ENCODE results near the gene XPO6.
A peak's percentile ranks its signal among the peaks of the same experiment; 100 is the strongest.
"Not testable (repeated sequence)": the region's sequence is repeated elsewhere in the genome, so short reads cannot be mapped to it uniquely, and the experiment has no call there.

Gene XPO6, protein sequence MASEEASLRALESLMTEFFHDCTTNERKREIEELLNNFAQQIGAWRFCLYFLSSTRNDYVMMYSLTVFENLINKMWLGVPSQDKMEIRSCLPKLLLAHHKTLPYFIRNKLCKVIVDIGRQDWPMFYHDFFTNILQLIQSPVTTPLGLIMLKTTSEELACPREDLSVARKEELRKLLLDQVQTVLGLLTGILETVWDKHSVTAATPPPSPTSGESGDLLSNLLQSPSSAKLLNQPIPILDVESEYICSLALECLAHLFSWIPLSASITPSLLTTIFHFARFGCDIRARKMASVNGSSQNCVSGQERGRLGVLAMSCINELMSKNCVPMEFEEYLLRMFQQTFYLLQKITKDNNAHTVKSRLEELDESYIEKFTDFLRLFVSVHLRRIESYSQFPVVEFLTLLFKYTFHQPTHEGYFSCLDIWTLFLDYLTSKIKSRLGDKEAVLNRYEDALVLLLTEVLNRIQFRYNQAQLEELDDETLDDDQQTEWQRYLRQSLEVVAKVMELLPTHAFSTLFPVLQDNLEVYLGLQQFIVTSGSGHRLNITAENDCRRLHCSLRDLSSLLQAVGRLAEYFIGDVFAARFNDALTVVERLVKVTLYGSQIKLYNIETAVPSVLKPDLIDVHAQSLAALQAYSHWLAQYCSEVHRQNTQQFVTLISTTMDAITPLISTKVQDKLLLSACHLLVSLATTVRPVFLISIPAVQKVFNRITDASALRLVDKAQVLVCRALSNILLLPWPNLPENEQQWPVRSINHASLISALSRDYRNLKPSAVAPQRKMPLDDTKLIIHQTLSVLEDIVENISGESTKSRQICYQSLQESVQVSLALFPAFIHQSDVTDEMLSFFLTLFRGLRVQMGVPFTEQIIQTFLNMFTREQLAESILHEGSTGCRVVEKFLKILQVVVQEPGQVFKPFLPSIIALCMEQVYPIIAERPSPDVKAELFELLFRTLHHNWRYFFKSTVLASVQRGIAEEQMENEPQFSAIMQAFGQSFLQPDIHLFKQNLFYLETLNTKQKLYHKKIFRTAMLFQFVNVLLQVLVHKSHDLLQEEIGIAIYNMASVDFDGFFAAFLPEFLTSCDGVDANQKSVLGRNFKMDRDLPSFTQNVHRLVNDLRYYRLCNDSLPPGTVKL

GRCh38 chr16:28211758-28212531, at the start of gene XPO6:
TSS of gene XPO6 (minus strand) at chr16:28211965. CDS start at chr16:28211368, 597 bp downstream.
- peak; percentile 84 to 88 for DNase-seq

- DNase-seq = no peak
Observed at GRCh38 chr16:28260193-28260592, 48.4 kb upstream of the XPO6 start.

- DNase-seq = no peak
Observed at GRCh38 chr16:28259781-28260150, 48.0 kb upstream of the XPO6 start.

- DNase-seq = no peak
Observed at GRCh38 chr16:28259091-28259780, 47.5 kb upstream of the XPO6 start.

DNA sequence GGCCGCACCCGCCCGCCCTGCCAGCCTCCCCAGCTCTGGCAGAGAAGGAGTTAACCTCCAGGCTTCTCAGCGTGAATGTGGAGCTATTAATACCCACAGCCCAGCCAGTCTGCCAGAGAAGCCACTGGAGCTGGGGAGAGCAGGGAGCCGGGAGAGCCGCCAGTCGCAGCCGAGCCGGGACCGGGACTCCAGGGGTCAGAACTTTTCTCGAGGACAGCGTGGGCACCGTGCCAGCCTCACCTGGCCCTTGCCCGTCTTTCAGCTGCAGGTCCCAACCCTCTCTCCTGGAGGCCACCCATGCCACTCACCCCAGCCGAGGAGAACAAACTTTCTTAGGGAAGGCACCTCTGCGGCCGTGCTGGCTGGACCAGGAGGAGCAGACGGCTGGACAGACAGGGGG, 46.8 kb upstream of the XPO6 start:
- no peak for DNase-seq

DNA sequence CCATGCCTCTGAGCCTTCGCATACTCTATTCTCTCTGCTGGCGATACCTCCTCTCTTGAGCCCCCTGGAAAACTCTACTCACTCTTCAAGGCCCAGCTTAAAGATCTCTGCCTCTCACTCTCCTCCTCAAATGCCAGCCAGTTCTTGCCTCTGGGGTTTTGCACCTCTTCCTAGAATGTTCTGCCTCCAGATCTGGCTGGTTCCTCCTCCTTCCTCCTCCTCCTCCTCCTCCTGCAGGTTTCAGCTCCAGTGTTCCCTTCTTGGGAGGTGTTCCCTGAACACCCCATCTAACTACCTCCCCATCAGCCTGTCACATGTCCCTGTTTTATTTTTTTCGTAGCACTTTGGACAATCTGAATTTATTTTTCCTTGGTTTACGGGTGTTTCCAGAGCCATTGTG, 45.5 kb upstream of the XPO6 start:
- no peak for DNase-seq

DNA sequence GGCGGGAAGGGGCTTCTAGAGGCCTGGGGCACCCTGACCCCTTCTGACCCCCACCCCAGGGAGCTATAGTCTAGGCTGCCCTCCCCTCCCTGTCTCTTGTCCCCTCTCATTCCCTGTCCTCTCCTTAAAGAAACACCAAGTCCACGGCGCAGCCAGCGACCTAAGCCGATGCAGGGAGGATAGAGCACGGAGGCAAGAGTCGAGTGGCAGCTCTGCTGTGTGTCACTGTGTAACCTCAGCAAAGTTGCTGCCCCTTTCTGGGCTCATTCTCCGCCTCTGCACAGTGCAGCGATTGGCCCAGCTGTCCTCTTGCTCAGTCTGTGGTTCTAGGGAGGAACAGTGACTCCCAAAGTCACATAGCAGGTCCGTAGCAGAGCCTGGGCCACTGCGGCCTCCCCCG, 44.1 kb upstream of the XPO6 start:
- DNase-seq = no peak

- DNase-seq = no peak
Observed at GRCh38 chr16:28254158-28254557, 42.4 kb upstream of the XPO6 start.

DNA sequence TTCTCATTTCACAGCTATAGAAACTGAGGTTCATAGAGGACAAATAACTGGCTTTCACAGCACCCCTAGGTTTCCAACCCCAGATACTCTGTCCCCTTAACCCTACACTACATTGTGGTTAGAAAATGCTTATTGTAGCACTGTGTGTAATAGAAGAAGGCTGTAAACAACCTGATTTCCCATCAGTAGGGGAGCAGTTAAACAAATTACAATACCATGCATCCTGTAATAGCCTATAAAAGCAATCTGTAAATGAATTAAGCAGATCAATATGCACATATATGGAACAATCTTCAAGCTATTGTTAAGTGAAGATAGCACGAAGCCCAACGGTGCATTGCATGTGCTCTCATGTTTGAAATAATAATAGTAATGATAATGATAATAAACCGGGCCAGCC, 39.2 kb upstream of the XPO6 start:
- no peak for DNase-seq

DNA sequence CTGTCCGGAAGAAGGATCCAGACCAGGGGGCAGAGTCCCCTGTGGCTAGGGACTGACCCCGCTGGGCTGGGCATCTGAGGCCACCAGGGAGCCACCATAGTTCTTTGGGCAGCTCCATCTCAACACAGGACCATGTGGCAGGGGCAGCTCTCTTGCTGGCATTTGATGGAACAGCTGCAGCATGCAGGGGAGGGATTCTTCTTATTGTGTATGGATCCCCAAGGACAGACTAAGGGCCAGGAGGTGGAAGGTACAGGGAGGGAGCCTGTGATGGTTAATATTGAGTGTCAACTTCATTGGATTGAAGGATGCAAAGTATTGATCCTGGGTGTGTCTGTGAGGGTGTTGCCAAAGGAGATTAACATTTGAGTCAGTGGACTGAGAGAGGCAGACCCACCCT, 37.7 kb upstream of the XPO6 start:
- not testable (repeated sequence) for DNase-seq

DNA sequence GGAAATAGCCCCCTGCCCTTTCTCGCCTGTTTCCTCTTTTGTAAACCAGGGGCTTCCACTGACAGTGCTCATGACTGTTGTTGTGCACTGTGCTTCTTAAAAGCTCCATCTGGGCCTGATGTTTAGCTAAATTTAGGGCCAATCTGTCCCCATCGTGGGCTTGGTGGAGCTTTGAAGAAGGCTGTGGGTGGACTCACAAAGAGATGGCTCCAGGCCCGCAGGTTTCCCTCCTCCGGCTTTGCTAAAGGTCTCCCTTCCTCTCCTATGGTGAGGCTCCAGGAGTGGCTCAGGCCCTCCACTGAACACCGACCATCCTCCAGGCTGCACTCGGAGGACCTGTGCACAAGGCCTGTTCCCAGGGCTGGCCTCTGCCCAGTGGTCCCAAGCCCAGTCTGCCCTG, 30.2 kb upstream of the XPO6 start:
- no peak for DNase-seq

GRCh38 chr16:28237754-28238357, 26.1 kb upstream of the XPO6 start:
- DNase-seq = no peak

DNA sequence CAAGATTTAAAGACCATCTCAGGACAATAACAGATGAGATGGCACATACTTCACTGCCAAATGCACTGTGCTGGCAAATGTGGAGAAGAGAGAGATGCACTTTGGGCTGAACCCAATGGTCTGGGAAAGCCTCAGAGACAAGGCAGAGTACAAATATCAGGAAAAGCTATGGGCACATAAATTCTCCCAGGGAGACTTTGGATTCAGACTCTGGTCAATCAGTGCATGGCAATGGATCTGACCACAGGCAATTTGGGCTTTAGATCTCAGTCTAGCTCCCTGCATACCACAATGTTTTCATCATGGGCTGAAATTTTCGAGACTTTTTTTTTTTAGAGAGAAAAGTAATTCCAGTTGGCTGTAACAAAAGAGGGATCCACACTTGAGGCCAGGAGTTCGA, 20.0 kb upstream of the XPO6 start:
- no peak for DNase-seq

GRCh38 chr16:28223909-28224308, 12.1 kb upstream of the XPO6 start:
- not testable (repeated sequence) for DNase-seq

GRCh38 chr16:28219777-28220176, 8.0 kb upstream of the XPO6 start:
- not testable (repeated sequence) for DNase-seq

DNA sequence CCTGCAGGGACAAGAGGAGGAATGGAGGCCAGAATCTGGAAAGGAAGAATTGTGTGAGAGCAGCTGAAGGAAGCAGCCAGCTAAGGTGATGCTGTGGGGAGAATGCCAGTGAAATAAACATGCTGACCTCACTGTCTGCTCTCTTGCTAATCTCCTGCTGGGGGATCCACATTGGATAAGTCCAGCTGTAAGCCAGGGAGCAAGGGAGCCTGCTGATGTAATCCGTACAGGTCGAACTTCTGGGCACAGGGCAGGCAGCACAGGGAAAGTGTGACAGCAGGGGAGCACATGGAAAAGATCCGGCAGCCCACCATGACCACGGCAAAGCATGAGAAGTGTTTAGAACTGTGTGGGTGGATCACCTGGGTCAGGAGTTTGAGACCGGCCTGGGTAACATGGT, 7.5 kb upstream of the XPO6 start:
- DNase-seq = no peak

DNA sequence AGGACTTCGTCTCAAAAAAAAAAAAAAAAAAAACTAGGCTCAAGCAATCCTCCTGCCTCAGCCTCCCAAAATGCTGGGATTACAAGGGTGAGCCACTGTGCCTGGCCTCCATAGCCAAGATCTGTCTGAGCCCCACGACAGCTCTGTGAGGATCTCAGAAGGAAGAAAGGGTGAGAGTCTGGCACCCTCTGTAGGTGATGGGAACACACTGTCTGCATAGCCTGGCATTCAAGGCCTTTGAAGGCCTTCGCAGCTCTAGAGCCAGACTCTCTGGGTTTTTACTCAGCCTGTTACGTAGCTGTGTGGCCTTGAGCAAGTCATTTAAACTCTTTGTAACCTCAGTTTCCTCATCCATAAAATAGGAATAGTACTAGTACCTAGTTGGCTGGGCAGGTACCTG, 6.3 kb upstream of the XPO6 start:
- DNase-seq = peak; percentile 33 to 68

DNA sequence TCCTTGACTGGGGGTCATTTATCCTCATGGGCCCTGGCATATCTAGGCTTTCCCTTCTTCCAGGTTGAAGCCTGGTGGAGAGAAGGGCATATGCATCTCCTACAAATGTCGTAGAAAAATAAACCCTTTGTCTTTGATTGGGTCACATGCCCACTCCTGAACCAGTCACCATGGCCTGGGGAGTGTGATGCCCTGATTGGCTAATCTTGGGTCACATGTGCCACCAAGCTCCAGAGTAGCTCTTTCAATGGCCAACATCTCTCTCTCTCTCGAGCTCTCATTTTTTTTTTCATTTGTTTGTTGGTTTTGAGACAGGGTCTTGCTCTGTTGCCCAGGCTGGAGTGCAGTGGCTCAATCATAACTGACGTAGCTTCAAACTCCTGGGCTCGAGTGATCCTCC, 5.6 kb upstream of the XPO6 start:
- DNase-seq = no peak

- no peak for DNase-seq
Observed at GRCh38 chr16:28213396-28213795, 1.6 kb upstream of the XPO6 start.

DNA sequence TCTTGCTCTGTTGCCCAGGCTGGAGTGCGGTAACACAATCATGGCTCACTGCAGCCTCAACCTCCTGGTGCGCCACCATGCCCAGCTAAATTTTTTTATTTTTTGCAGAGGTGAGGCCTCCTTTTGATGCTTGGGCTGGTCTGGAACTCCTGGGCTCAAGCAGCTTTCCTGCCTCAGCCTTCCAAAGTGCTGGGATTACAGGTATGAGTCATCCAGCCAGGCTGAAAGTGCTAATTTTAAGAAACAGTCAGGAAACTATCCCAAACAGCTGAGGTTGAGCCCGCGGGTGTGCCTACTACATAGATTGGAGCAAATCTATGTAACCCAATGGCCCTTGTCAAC, 738 bp upstream of the XPO6 start:
- no peak for DNase-seq

GRCh38 chr16:28210979-28211588, 681 bp downstream of the XPO6 start:
- peak; percentile 24 to 47 for DNase-seq
